IMR-90 (cell line): Measurements from ENCODE around the gene APLN. TPM values are rescaled to one million over a fixed set of nuclear protein-coding genes. Genes with fewer than 3 reads are reported as not detected.

Experiments
- ATAC-seq: fragments of 200-7000 bp; cut with Tn5 transposase; 2 replicates; pipeline ENCODE4 v1.9.1; 2020; ENCODE audit warnings: low read depth, mild to moderate bottlenecking, moderate library complexity
- BruUV-seq: library from RNA; stranded (reverse); fragments of 400-500 nt; replicated peaks from 2 replicates; lab custom pipeline; 2021; lab: Mats Ljungman, UMichigan
- CTCF ChIA-PET: fragments of 300-600 bp; formaldehyde crosslinking; extraction: SDS; loops from one replicate; lab custom pipeline; 2021; ENCODE audit warnings: antibody characterized with exemption; lab: Yijun Ruan, JAX
- POLR2A ChIA-PET: fragments of 300-600 bp; sonication (Branson Sonifier 250); formaldehyde crosslinking; loops from one replicate; lab custom pipeline; 2022; ENCODE audit warnings: antibody characterized with exemption; ENCODE audit not compliant: unreplicated experiment; lab: Charles Lee
- DNase-seq: peaks from one replicate; pipeline ENCODE4 v3.0.0; 2013
- H2AFZ ChIP-seq: replicated peaks from 2 replicates; pipeline ENCODE3; 2013; ENCODE audit warnings: low read length, mild to moderate bottlenecking; ENCODE audit not compliant: poor library complexity
- H2AK5ac ChIP-seq: 2 replicates; pipeline ENCODE4 v1.6.1; 2013; ENCODE audit warnings: low read depth, low read length, inconsistent platforms
- H2AK9ac ChIP-seq: replicated peaks from 2 replicates; pipeline ENCODE3; 2013; ENCODE audit warnings: mild to moderate bottlenecking, low read depth, low read length, moderate library complexity; ENCODE audit not compliant: poor library complexity
- H2BK120ac ChIP-seq: 2 replicates; pipeline ENCODE4 v1.6.1; 2013; ENCODE audit warnings: low read depth, low read length, inconsistent platforms
- H2BK15ac ChIP-seq: 3 replicates; pipeline ENCODE4 v1.6.1; 2013; ENCODE audit warnings: low read depth, low read length, inconsistent platforms
- H2BK20ac ChIP-seq: 2 replicates; pipeline ENCODE4 v1.6.1; 2013; ENCODE audit warnings: low read depth, mild to moderate bottlenecking, inconsistent platforms, low read length, moderate library complexity
- H2BK5ac ChIP-seq: 2 replicates; pipeline ENCODE4 v1.6.1; 2013; ENCODE audit warnings: mild to moderate bottlenecking, low read depth, low read length, inconsistent platforms; ENCODE audit not compliant: poor library complexity, severe bottlenecking
- H3K14ac ChIP-seq: replicated peaks from 2 replicates; pipeline ENCODE4 v1.6.1; 2013; ENCODE audit warnings: low read depth, low read length, inconsistent platforms
- H3K18ac ChIP-seq: 2 replicates; pipeline ENCODE4 v1.6.1; 2013; ENCODE audit warnings: low read depth, low read length, control low read depth
- H3K23ac ChIP-seq: 2 replicates; pipeline ENCODE4 v1.6.1; 2013; ENCODE audit warnings: low read depth, low read length, inconsistent platforms
- H3K27ac ChIP-seq: 2 replicates; pipeline ENCODE4 v1.5.1; 2013; ENCODE audit warnings: mild to moderate bottlenecking, control low read depth, low read length; ENCODE audit not compliant: insufficient read depth
- H3K27me3 ChIP-seq: 2 replicates; pipeline ENCODE4 v1.6.1; 2013; ENCODE audit warnings: low read length; ENCODE audit not compliant: control insufficient read depth, insufficient read depth
- H3K36me3 ChIP-seq: 2 replicates; pipeline ENCODE4 v1.6.1; 2013; ENCODE audit warnings: low read length, mixed read lengths; ENCODE audit not compliant: control insufficient read depth, insufficient read depth
- H3K4ac ChIP-seq: 2 replicates; pipeline ENCODE4 v1.6.1; 2013; ENCODE audit warnings: low read depth, low read length, inconsistent platforms
- H3K4me1 ChIP-seq: 2 replicates; pipeline ENCODE4 v1.6.1; 2013; ENCODE audit warnings: low read length, mixed read lengths; ENCODE audit not compliant: control insufficient read depth, insufficient read depth
- H3K4me2 ChIP-seq: 2 replicates; pipeline ENCODE4 v1.6.1; 2013; ENCODE audit warnings: low read depth, mild to moderate bottlenecking, control low read depth, low read length, moderate library complexity
- H3K4me3 ChIP-seq: 2 replicates; pipeline ENCODE4 v1.5.1; 2013; ENCODE audit warnings: low read depth, mild to moderate bottlenecking, control low read depth, low read length, moderate library complexity; ENCODE audit not compliant: insufficient read depth
- H3K56ac ChIP-seq: 2 replicates; pipeline ENCODE4 v1.6.1; 2013; ENCODE audit warnings: low read length, inconsistent platforms; ENCODE audit not compliant: insufficient read depth; ENCODE audit errors: extremely low read depth
- H3K79me1 ChIP-seq, 2 experiments: 2 replicates each; pipeline ENCODE4 v1.6.1; 2013; ENCODE audit warnings: low read length in 2 of 2, inconsistent platforms in 1 of 2, low read depth in 1 of 2
- H3K9ac ChIP-seq: 2 replicates; pipeline ENCODE4 v1.6.1; 2013; ENCODE audit warnings: low read depth, low read length, control low read depth
- H3K9me1 ChIP-seq: 2 replicates; pipeline ENCODE4 v1.6.1; 2013; ENCODE audit warnings: low read length, inconsistent platforms; ENCODE audit not compliant: insufficient read depth
- H3K9me3 ChIP-seq: 2 replicates; pipeline ENCODE4 v1.6.1; 2013; ENCODE audit warnings: low read length; ENCODE audit not compliant: control insufficient read depth, insufficient read depth
- H4K20me1 ChIP-seq: 2 replicates; pipeline ENCODE4 v1.6.1; 2013; ENCODE audit warnings: low read length, inconsistent platforms; ENCODE audit not compliant: insufficient read depth
- H4K5ac ChIP-seq: 2 replicates; pipeline ENCODE4 v1.6.1; 2013; ENCODE audit warnings: mild to moderate bottlenecking, low read depth, low read length, control low read depth
- H4K8ac ChIP-seq, 2 experiments: 2 replicates each; pipeline ENCODE4 v1.6.1; 2013; ENCODE audit warnings: low read depth in 2 of 2, low read length in 2 of 2, control low read depth in 1 of 2, inconsistent platforms in 1 of 2
- H4K91ac ChIP-seq: 2 replicates; pipeline ENCODE4 v1.6.1; 2013; ENCODE audit warnings: low read depth, low read length, inconsistent platforms; ENCODE audit not compliant: insufficient read depth
- BHLHE40 ChIP-seq: fragments of 150-350 bp; IDR thresholded peaks from 2 replicates; pipeline ENCODE4 v1.6.1; 2016; ENCODE audit warnings: mild to moderate bottlenecking, low read depth, low read length
- CEBPB ChIP-seq: IDR thresholded peaks from 2 replicates; pipeline ENCODE4 v1.6.1; 2012; ENCODE audit warnings: low read depth, low read length, improper control_type of control experiment
- CHD1 ChIP-seq: IDR thresholded peaks from 2 replicates; pipeline ENCODE4 v1.6.1; 2012; ENCODE audit warnings: low read depth, low read length, improper control_type of control experiment
- FOS ChIP-seq: fragments of 150-350 bp; IDR thresholded peaks from 2 replicates; pipeline ENCODE4 v1.6.1; 2016; ENCODE audit warnings: low read depth, low read length
- MAFK ChIP-seq: IDR thresholded peaks from 2 replicates; pipeline ENCODE4 v1.6.1; 2012; ENCODE audit warnings: low read depth, low read length, improper control_type of control experiment
- MAZ ChIP-seq: IDR thresholded peaks from 2 replicates; pipeline ENCODE4 v1.6.1; 2012; ENCODE audit warnings: low read depth, mild to moderate bottlenecking, low read length, improper control_type of control experiment, moderate library complexity, borderline replicate concordance
- MXI1 ChIP-seq: IDR thresholded peaks from 2 replicates; pipeline ENCODE4 v1.6.1; 2012; ENCODE audit warnings: low read depth, mild to moderate bottlenecking, low read length, moderate library complexity, borderline replicate concordance
- NFE2L2 ChIP-seq: fragments of 150-350 bp; IDR thresholded peaks from 2 replicates; pipeline ENCODE4 v1.6.1; 2016; ENCODE audit warnings: low read depth, mild to moderate bottlenecking, low read length
- POLR2A ChIP-seq: IDR thresholded peaks from 2 replicates; pipeline ENCODE4 v1.6.1; 2012; ENCODE audit warnings: mild to moderate bottlenecking, low read depth, low read length
- RAD21 ChIP-seq: IDR thresholded peaks from 2 replicates; pipeline ENCODE4 v1.6.1; 2012; ENCODE audit warnings: low read length, improper control_type of control experiment
- RCOR1 ChIP-seq: IDR thresholded peaks from 2 replicates; pipeline ENCODE4 v1.6.1; 2012; ENCODE audit warnings: mild to moderate bottlenecking, low read length, improper control_type of control experiment; ENCODE audit not compliant: insufficient replicate concordance
- RFX5 ChIP-seq: IDR thresholded peaks from 2 replicates; pipeline ENCODE4 v1.8.0; 2012; ENCODE audit warnings: low read depth, mild to moderate bottlenecking, low read length, moderate library complexity
- SMC3 ChIP-seq: fragments of 150-350 bp; IDR thresholded peaks from 2 replicates; pipeline ENCODE4 v1.6.1; 2016; ENCODE audit warnings: low read depth, mild to moderate bottlenecking, antibody characterized with exemption, low read length, moderate library complexity
- WGBS, 2 experiments: methylation state at CpG; one replicate each; pipeline versions ENCODE4 v1.1.5 to v1.1.7; 2013; ENCODE audit warnings: missing lambda C conversion rate in 2 of 2; ENCODE audit not compliant: insufficient read length in 1 of 2; ENCODE audit errors: extremely low coverage in 2 of 2; 5-methylcytosine and 5-hydroxymethylcytosine counted together
- dilution Hi-C: fragments of 300-500 bp; cut with HindIII; formaldehyde crosslinking; loops from one replicate; pipeline ENCODE4 v1.14.3; 2018; ENCODE audit warnings: low sequenced_read_pairs; ENCODE audit not compliant: unreplicated experiment
- in situ Hi-C: fragments of 300-500 bp; cut with MboI; formaldehyde crosslinking; loops from 3 replicates; pipeline ENCODE4 v1.14.3; 2019; ENCODE audit warnings: low sequenced_read_pairs, inconsistent platforms, mixed read lengths
- intact Hi-C: fragments of 100-400 bp; cut with micrococcal nuclease; formaldehyde crosslinking; loops from 2 replicates; pipeline ENCODE4 v1.10.0; 2022
- polyA plus RNA-seq, 3 experiments: library from polyadenylated mRNA; depleted of rRNA; stranded (reverse); fragments of >200 nt; gene quantifications; 2 replicates each; pipeline ENCODE4 v1.2.3, GENCODE V29; 2012; ENCODE audit warnings: low replicate concordance in 1 of 3
- total RNA-seq: library from RNA; depleted of rRNA; stranded (reverse); fragments of >200 nt; gene quantifications from 2 replicates; pipeline ENCODE4 v1.2.3, GENCODE V29; 2012
- TF ChIP-seq, protein P1 (sequence below): fragments of 150-350 bp; IDR thresholded peaks from 2 replicates; pipeline ENCODE4 v1.6.1; 2016; ENCODE audit warnings: low read depth, mild to moderate bottlenecking, low read length, moderate library complexity, borderline replicate concordance
- TF ChIP-seq, protein P2 (sequence below): conservative IDR thresholded peaks from 2 replicates; pipeline ENCODE4 v1.5.1; 2012; ENCODE audit warnings: mild to moderate bottlenecking, low read depth, low read length, improper control_type of control experiment
- TF ChIP-seq, protein P3 (sequence below): fragments of 150-350 bp; IDR thresholded peaks from 2 replicates; pipeline ENCODE4 v1.6.1; 2017; ENCODE audit warnings: mild to moderate bottlenecking, antibody characterized with exemption, low read length, low read depth

APLN gene
- total and polyA plus RNA-seq, 2 of the 4 experiments (the other 2 are of a cell fraction) = 0.18 to 0.72 TPM

- H2AK5ac ChIP-seq = no peak overlapping the region
- H2BK5ac ChIP-seq = no peak overlapping the region
- H2BK15ac ChIP-seq = no peak overlapping the region
- H4K91ac ChIP-seq = no peak overlapping the region
- no peak for DNase-seq
- no peak overlapping the region for H4K8ac ChIP-seq
- no peak overlapping the region for H2AFZ ChIP-seq
- H3K9me3 ChIP-seq = peaks cover 7% of the 10 kb centered on the region
- intact Hi-C loops = no loop called here
- POLR2A ChIA-PET = no interaction called here
- H3K27me3 ChIP-seq = peaks cover 13% of the 10 kb centered on the region; the same call in 1 of the 2 replicates
- dilution Hi-C loops = no loop called here
- no peak overlapping the region for H3K27ac ChIP-seq
- CTCF ChIA-PET = no interaction called here
- H4K20me1 ChIP-seq = no peaks in the 10 kb centered on the region
- BruUV-seq = no TSS peak
- H2BK20ac ChIP-seq = no peak overlapping the region
- WGBS, 2 experiments = 37% methylated on average over 3 of the region's 4 CpGs; no CpG with 5 or more reads in 1 of the 2 experiments
- H3K9ac ChIP-seq = no peak overlapping the region
- no peaks in the 10 kb centered on the region for H3K9me1 ChIP-seq
- no peak for ATAC-seq
- H3K79me1 ChIP-seq = no peaks in the 10 kb centered on the region
- H3K4me2 ChIP-seq = no peak overlapping the region
- H4K5ac ChIP-seq = no peak overlapping the region
- no peaks in the 10 kb centered on the region for H3K4me1 ChIP-seq
- H3K4ac ChIP-seq = no peak overlapping the region
- TF ChIP-seq, protein P1, sequence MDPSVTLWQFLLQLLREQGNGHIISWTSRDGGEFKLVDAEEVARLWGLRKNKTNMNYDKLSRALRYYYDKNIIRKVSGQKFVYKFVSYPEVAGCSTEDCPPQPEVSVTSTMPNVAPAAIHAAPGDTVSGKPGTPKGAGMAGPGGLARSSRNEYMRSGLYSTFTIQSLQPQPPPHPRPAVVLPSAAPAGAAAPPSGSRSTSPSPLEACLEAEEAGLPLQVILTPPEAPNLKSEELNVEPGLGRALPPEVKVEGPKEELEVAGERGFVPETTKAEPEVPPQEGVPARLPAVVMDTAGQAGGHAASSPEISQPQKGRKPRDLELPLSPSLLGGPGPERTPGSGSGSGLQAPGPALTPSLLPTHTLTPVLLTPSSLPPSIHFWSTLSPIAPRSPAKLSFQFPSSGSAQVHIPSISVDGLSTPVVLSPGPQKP = no peak
- TF ChIP-seq RCOR1 (no peak), BHLHE40 (no peak), SMC3 (no peak), MXI1 (no peak), RFX5 (no peak), NFE2L2 (no peak), MAZ (no peak), CHD1 (no peak), POLR2A (no peak), FOS (no peak), MAFK (no peak), RAD21 (no peak), CEBPB (no peak)
- TF ChIP-seq, protein P2, sequence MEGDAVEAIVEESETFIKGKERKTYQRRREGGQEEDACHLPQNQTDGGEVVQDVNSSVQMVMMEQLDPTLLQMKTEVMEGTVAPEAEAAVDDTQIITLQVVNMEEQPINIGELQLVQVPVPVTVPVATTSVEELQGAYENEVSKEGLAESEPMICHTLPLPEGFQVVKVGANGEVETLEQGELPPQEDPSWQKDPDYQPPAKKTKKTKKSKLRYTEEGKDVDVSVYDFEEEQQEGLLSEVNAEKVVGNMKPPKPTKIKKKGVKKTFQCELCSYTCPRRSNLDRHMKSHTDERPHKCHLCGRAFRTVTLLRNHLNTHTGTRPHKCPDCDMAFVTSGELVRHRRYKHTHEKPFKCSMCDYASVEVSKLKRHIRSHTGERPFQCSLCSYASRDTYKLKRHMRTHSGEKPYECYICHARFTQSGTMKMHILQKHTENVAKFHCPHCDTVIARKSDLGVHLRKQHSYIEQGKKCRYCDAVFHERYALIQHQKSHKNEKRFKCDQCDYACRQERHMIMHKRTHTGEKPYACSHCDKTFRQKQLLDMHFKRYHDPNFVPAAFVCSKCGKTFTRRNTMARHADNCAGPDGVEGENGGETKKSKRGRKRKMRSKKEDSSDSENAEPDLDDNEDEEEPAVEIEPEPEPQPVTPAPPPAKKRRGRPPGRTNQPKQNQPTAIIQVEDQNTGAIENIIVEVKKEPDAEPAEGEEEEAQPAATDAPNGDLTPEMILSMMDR = no peak
- TF ChIP-seq, protein P3, sequence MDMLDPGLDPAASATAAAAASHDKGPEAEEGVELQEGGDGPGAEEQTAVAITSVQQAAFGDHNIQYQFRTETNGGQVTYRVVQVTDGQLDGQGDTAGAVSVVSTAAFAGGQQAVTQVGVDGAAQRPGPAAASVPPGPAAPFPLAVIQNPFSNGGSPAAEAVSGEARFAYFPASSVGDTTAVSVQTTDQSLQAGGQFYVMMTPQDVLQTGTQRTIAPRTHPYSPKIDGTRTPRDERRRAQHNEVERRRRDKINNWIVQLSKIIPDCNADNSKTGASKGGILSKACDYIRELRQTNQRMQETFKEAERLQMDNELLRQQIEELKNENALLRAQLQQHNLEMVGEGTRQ = no peak
- in situ Hi-C loops = no loop called here
- no peak overlapping the region for H3K18ac ChIP-seq
- no peak overlapping the region for H3K14ac ChIP-seq
- H3K23ac ChIP-seq = no peak overlapping the region
- H3K56ac ChIP-seq = no peak overlapping the region
- no peak overlapping the region for H3K4me3 ChIP-seq
- no peak overlapping the region for H2BK120ac ChIP-seq
- no peak overlapping the region for H2AK9ac ChIP-seq
- H3K36me3 ChIP-seq = no peaks in the 10 kb centered on the region
Measured at GRCh38 chrX:129642641-129643040, 12.1 kb downstream of the APLN start.
